NOMO-1 treated with DMSO at 0.1 percent for 48 hours (cell line): Measurements from ENCODE around the gene PPP6R2.

Experiments used
- DNase-seq: peaks from one replicate; lab custom pipeline; 2025; ENCODE audit not compliant: unreplicated experiment; lab: John Stamatoyannopoulos, UW

Gene PPP6R2

GRCh38 chr22:50483556-50483955, 140.4 kb downstream of the PPP6R2 start:
- no peak for DNase-seq

GRCh38 chr22:50483977-50484853, 141.1 kb downstream of the PPP6R2 start:
- DNase-seq, result no peak

GRCh38 chr22:50485221-50486131, 142.3 kb downstream of the PPP6R2 start:
- DNase-seq, result no peak

- DNase-seq, result no peak
These were observed 143.6 kb downstream of the PPP6R2 start, which contains the start of gene MIOX for GRCh38 chr22:50486561-50487289. Gene MIOX, plus strand, starts transcription at chr22:50486859. Its CDS starts 39 bp downstream, at chr22:50486898.

GRCh38 chr22:50487290-50488005, 144.3 kb downstream of the PPP6R2 start:
- no peak for DNase-seq

GRCh38 chr22:50488006-50488677, 145.0 kb downstream of the PPP6R2 start:
- no peak for DNase-seq

GRCh38 chr22:50488886-50489285, 145.8 kb downstream of the PPP6R2 start:
- no peak for DNase-seq

GRCh38 chr22:50489363-50490243, 146.5 kb downstream of the PPP6R2 start:
- DNase-seq, result no peak

- DNase-seq, result no peak
These were observed 147.6 kb downstream of the PPP6R2 start for GRCh38 chr22:50490531-50491308.
